ENCODE measurements around the gene CYP26B1.

CYP26B1 gene

DNA sequence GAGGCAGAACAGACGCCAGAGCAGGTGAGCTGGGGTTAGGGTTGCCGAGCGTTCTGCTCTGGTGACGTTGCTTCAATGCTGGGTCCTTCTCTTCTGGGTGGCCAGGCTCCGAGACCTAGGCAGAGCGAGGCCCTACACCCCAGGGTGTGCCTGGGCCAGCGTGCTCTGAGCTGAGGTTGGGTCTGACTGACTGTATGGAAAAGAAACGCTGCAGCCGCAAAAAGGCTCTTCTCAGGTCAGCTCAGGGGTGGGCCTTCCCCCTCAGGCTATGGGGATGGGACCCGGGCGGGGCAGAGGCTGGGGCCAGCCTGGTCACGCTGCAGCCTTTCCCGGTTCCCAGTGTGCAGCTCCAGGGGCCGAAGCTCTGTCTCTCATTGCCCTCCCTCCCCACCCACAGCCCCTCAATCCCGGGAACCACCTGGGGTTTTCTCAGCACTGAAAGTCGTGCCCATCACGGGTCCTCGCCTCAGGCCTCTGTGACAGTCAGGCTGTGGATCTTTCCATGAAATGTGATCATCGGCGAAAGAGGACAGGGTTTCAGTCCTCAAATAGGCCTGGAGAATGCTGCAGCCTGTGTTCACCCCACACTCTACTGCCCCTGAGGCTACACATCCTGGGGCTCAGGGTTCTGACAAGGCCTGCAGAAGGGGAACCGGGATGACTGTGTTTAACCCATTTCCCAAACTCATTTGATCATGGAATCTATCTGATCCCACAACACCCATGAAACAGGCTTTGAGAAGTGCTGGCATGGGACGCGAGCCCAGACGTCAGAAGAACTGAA, 19.4 kb downstream of the CYP26B1 start:
- DNase-seq: no peak

DNA sequence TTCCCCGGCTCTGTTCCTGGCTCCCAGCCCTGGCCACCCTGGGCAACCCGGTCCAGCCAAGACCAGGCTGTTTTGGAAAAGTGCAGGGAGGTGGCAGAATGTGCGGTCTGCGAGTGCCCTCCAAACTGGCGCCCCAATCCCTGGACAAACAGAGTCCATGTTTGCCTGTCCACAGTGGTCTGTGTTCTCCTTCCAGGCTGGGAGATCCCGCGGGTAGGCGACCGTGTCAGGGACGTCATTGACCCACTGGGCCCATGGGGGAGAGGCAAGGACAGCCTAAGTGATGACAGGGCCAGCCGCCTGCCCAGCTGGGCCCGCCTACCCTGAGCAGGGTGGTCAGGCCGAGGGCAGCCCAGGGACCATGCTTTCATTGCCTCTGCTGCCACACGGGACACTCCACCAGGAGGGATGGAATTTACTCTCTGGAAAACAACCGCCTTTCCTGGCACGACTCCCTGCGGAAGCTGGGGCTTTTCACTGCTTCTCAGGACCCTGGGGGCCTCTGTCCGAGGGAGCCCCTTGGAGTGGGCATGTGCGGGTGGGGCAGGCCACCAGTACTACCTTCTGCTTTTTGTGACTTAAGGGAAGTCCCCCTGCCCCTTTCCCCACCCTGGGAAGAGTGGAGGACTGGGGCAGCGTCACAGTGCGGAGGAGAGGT, 20.1 kb downstream of the CYP26B1 start:
- DNase-seq: no peak

DNA sequence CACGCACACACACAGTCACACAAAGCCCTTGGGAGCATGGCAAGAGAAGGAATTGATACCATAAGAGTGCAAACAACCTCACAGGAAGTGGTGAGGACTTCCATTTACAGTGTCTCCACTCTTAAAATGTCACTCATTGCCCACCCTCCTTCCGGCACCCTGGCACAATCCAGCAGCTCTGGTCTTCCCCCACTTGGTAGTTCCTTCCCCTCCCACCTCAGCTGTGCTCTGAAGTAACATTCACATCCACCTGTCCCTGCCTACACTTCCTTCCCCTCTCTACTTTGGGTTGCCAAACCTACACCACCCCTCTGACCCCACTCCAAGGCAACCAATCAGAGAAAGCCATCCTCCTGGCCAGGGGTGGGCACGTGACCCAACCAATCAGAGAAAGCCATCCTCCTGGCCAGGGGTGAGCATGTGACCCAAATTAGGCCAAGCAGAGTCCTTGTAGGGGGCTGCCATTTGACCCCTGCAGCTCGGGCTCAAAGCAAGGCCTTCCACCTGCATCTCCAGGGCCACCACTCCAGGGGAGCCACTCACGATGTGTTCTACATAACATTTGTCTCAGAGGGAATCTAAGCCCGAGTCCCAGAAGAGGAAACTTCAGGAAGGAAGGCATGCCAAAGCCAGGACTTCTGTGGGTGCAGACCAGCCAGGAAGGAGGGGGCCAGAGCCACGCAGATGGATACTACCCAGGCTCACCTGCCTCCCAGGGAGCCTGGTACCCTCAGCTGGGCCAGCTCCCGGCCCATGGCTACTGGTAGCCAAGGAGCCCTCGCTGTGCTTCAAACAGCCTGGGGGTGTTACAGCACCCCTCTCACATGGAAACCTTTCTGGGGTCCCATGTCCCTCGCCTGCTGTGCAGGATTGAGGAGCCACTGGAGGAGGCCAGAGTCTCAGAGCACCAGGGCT, 21.2 kb downstream of the CYP26B1 start:
- DNase-seq: no peak

DNA sequence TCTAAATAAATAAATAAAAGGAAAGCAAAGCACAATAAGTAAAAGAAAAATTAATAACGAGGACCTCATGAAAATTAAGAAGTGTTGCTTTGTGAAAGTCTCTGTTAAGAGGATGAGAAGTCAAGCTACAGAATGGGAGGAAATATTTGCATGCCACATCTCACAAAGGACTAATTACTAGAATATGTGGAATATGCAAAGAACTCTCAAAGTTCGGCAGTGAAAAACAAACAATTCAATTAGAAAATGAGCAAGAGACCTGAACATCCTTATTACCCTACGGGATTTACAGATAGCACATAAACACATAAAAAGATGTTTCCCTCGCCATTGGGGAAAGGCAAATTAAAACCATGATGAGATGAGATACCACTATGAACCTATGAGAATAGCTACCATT, 23.3 kb downstream of the CYP26B1 start:
- no peak for DNase-seq

DNA sequence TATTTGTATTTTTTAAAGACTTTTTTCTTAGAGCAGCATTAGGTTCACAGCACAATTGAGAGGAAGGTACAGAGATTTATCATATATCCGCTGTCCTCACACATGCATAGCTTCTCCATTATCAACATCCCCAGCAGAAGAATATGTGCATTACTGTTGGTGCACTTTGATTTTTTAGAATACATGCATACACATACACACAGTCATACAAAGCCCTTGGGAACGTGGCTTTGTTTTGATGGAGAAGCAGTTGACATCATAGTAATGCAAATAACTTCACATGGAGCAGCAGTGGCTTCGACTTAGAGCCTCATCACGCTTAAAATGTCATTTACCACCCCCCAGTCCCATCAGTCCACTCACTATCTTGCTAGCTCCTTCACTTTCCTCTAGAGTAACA, 26.5 kb downstream of the CYP26B1 start:
- DNase-seq: no peak

DNA sequence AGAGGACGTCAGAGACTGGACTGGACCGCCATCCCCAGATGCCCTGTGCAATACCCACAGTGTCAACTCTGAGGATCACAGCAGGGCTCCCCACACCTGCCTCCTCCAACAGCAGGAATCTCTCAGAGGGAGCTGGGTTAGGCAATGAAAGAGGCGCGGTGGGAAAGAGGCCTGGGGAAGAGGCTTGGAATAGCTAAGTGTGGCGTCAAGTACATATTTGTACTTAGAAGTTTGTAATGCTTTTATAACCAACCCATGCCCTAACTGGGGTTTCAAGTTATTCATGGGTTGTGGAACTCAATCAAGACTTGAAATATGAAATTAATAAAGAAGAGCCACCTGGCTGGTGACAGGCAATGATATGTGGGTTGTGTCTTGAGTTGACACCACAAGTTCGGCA, 28.7 kb downstream of the CYP26B1 start:
- no peak for DNase-seq

DNA sequence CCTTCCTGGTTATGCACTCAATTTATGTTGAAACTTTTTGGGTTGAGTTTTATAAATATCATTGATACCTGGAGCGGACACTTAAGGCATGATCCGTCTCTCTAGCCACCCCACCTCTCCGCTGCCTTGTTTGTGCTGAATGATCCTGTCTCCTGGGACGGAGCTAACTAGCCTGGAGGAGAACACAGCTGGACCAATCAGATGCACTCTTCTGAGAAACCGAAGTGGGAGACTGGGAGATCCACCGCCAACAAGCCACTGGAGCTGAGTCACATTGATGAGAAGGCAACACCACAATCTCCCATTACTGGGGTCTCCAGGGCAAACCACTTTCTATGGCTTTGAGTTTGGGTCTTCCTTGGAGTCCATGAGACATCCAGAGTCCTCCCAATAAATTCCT, 29.3 kb downstream of the CYP26B1 start:
- no peak for DNase-seq

DNA sequence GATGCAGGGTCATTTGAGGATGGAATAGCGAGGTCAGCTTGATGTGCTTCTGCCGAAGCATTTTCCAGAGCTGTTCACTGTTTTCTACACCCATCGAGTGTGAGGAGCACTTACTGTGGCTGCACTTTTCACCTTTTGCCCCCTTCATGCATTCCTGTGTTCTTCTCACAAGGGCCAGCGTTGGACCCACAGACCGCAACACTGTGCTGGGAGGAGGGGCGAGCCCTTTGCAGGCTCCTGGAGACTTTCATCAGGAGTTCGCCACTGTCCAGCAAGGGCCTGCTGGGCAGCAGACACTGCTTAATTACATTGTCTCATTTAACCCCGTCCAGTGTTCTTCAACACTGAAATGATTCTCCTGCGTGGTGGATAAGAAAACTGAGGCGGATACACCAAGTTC, 29.9 kb downstream of the CYP26B1 start:
- no peak for DNase-seq

DNA sequence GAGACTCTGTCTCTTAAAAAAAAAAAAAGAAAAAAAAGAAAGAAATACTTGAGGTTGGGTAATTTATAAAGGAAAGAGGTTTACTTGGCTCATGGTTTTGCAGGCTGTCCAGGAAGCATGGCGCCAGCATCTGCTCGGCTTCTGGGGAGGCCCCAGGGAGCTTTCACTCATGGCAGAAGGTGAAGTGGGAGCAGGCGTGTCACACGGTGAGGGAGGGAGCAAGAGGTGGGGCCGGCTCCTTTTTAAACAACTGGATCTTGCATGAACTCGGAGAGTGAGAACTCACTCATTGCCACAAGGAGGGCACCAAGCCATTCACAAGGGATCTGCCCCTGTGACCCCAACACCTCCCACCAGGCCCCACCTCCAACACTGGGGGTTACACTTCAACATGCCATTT, 30.6 kb downstream of the CYP26B1 start:
- DNase-seq: no peak

DNA sequence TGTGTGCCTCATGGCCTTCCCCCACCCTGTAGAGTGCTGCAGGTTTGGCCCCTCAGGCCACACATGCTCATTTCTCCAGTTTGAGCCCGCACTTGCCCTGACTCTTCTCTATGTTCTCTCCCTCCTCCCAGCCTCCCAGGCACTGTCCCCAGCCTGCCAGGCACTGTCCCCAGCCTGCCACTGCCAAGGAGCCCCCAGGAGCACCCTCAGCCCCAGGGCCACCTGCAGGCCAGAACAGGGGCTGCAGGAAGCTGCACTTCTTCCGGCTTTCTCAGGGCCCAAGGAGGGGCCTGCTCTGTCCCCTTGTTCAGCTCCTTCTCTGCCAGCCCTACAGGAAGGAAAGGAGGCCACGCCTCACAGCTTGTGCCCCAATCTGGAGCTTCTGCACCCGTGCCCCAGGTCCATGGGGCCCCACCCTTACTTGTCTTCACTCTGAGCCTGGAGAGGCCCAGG, 31.6 kb downstream of the CYP26B1 start:
- no peak for DNase-seq

DNA sequence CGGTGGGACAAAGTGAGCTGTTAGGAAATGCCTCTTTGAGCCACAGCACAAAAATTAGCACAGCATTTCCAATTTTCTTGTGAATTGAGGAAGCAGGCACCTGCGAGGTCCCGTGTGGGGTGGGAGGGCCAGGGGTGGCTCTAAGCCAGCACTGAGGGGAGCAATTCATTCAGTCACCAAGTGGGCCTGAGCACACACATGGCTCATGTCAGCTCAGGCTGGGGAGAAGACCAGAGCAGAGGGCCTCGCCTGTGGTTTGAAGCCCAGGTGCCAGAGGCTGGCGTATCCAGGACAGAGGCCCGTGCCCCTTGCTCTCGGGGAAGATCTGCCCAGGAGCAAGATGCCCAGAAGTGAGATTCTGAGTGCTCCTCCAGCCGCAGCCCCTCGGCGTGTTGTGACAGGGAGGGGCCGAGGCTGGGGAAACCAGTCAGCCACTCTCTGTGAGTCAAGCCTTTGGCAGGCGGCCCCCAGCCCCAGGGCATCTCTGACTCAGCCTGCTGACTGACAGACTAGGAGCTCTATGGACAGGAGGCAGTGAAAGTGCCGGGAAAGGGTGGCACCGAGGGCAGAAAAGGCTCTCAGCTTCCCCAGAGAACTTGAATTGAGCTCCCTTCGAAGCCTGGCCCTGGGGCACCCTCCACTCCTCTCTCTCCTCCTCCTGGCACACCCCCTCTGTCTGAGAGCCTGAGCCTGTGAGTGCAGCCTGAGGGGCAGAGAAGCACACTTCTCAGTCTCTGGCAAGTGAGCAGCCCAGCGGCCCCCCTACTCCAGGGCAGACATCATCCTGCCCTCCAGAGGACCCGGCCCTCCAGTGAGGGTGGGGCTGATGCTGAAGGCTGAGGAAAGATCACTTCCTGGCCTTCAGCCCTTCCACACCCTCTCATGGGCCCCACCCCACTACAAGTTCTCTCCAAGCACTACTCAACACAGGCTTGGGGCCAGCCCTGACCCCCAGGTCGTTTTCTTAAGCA, 32.3 kb downstream of the CYP26B1 start:
- DNase-seq: no peak

DNA sequence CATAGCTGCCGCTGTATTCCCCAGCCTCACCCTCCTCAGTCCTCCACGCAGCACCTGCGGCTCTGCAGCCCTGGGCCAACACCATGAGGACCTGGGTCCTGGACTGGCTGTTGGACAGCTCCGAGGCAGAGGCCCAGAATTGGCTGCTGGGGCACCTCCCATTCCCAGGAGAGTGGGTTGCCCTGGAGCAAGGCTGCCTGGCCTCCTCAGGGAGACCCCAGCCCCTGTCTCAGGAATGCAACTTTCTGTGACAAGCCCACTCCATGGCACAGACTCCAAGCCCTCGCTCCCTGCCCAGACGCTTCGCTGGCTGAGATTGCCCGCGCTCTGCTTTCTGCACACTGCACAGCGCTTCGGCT, 33.0 kb downstream of the CYP26B1 start:
- no peak for DNase-seq

DNA sequence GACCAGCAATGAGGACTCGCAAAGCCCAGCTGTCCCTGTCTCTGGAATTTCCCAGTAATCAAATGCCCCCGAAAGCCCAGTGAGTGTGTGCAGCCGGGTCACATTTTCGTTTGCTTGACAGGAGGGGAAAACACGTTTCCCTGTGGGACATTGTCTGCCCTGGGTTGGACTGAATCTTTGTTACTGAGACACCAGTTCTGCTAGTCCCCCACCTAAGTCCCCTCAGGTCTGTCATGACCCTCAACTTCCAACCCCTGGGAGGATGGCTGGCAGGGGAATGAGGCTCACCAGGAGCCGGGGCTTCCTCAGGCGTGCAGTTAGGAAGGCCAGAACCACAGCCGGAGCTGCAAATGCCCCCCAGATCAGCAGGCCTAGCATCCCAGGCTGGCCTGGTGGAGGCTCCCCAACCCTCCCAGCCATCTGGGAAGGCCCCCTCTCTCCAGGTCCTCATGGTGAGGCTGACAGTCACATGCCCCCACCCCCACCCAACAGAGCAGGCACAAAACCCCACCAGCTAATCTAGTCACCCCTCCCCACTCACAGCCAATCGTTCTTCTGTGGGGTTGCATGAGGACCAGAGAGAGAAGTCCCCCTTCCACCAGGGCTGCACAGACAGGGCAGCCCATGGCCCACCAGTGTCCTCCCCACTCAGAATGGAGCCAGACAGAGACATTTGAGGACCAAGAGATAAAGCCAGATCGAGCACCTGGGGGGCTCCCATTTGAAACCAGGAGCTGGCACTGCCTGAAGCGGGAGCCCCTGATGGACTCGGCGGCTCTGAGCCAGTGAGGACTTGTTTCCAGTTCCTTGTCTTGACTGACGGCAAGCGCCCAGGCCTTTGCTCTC, 33.6 kb downstream of the CYP26B1 start:
- DNase-seq: no peak

DNA sequence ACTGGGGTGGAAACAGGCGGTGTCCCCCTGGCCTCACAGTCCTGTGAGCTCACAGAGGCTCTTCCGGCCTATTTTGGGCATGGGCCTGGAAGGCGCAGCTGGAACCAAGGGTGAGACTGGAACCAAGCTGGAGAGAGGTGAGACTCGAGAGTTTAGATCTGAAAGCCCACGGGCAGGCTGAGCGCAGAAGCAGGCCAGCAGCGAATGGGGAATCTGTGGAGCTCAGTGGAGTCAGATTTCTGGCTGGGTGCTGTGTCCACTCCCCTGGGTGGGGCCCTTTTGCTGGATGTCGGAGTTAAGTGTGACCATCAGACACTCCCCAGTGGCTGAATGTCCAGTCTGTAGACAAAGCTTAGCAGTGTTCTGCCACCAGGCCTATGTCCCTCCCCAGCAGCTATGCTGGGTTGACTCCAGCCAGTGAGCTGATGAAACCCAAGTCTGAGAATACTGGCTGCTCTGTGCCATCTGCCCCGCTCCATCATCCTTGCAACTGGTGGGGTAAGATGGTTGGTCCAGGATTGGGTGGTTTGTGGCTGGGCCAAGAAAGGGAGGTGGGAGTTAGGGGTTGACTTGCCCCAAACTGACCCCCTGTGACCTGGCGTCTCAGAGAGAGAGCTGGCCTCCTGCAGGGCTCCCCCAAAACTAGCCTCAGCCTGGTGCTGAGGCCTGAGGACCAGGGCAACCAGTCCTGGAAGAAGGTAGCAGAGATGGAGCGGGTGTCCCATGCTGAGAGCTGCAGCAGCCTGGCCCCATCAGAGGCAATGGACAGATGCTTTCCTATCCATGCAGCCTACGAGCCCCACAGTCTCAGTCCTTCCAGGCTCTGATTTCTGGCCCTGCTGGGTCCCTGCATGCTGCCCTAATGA, 34.4 kb downstream of the CYP26B1 start:
- DNase-seq: no peak

DNA sequence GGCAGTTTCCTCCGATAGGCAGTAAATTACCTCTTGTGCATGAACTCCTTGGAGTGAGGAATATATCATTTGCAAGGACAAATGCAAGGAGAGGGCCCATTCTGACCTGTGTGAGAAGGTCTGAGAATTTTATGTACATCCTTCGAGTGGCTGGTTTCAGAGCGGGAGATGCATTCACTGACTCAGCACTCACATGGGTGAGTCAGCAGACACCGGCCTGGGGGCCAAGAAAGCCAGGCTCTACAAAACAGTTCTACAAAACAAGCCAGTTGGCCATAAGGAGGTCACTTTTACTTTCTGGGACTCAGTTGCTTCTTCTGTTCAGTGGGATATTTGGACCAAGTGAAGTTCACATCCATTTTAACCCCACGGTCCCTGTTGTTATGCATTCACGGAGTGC, 35.3 kb downstream of the CYP26B1 start:
- DNase-seq: no peak

DNA sequence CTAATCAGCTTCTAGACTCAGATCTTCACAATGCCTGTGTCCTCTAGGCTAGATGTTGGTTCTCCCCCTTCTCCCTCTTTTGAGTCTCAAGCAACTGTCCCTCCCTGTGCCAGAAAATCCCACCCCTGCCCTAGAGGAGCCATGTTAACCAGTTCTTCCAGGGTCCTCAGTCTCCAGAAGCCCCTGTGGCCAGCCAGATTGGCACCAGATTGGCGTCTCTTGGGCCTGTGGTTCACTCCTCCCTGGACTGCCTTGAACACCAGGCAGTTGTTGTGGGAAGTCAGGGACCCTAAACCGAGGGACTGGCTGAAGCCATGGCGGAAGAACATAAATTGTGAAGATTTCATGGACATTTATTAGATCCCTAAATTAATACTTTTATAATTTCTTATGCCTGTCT, 36.6 kb downstream of the CYP26B1 start:
- DNase-seq: no peak

DNA sequence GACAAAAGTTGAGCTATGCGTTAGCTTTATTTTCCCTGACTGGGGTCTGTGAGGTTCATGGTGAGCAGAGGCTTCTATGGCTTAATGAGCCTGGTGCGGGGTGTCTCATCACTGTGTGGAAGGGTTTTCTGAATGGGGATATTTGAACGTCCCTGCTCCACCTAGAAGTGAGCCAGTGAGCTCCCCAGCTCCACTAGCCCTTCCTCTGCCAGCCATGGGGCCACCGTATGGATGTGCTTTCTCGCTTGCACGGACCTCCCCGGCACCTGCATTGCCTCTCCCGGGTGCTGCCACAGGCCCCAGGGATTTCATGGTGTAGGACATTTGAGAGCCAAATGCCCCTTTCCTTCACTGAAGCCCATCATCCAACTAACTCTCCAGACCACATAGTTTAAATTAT, 37.8 kb downstream of the CYP26B1 start:
- DNase-seq: no peak

DNA sequence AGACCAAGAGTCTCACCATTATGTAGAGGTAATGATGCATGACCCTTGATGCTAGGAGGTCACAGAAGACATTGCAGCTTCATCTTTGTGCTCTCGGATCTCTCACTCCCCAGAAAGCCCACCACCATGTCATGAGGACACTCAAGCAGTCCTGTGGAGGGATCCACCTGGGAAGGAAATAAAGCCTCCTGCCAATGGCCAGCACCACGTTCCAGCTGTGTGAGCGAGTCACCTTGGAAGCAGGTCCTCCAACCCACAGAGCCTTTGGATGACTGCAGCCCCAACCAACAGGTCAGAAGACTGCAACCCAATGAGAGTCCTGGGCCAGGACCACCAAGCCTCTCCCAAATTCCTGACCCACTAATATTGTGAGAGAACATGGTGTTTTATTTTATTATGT, 38.4 kb downstream of the CYP26B1 start:
- DNase-seq: no peak

DNA sequence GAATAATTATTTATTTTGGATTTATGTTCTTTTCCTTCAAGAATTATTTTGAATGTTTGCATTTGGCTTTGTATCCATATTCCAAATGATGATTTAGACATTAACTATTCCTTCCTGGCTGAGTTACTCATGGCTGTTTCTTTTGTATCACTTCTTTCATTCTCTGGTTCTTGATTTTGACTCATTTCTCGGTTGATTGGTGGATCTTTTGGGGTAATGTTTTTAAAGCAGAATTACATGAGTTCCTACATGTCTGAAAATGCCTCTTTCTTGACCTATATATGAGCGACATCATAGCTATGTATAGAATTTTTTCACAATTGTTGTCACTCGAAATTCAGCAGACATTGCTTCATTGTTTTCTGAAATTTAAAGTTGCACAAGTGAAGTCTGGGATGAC, 39.5 kb downstream of the CYP26B1 start:
- no peak for DNase-seq

DNA sequence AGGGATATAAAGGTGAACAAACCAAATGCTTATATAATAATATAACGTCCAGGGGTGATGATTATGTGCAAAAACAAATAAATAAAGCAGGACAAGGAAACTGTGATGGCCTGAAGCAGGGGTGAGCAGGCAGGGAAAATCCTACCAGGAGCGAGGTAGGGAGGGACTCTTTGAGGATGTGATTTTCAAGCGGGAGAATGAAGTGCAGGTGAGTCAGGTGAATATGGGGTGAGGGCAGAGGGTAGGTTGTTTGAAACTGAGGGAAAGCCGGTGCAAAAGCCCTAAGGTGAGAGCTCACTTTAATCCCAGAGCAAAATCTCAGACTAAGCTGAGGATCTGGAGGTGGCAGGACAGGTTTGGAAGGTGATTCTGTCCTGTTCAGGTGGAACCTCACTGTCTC, 40.7 kb downstream of the CYP26B1 start:
- DNase-seq: no peak

Measured in stimulated activated CD4-positive, alpha-beta T cell treated with anti-CD3 and anti-CD28 coated beads, Interleukin-2, amount 100 ng/mL, for 48 hours (primary cell).